LoVo (cell line): ENCODE measurements around the gene ECSCR.
"Not testable (repeated sequence)": the region's sequence is repeated elsewhere in the genome, so short reads cannot be mapped to it uniquely, and the experiment has no call there.

Experiments used
- DNase-seq: peaks from one replicate; pipeline ENCODE4 v3.0.0-alpha.2; 2016; ENCODE audit warnings: low spot score

The ECSCR gene

GRCh38 chr5:139410993-139411828, 51.3 kb downstream of the ECSCR start:
- DNase-seq = no peak

DNA sequence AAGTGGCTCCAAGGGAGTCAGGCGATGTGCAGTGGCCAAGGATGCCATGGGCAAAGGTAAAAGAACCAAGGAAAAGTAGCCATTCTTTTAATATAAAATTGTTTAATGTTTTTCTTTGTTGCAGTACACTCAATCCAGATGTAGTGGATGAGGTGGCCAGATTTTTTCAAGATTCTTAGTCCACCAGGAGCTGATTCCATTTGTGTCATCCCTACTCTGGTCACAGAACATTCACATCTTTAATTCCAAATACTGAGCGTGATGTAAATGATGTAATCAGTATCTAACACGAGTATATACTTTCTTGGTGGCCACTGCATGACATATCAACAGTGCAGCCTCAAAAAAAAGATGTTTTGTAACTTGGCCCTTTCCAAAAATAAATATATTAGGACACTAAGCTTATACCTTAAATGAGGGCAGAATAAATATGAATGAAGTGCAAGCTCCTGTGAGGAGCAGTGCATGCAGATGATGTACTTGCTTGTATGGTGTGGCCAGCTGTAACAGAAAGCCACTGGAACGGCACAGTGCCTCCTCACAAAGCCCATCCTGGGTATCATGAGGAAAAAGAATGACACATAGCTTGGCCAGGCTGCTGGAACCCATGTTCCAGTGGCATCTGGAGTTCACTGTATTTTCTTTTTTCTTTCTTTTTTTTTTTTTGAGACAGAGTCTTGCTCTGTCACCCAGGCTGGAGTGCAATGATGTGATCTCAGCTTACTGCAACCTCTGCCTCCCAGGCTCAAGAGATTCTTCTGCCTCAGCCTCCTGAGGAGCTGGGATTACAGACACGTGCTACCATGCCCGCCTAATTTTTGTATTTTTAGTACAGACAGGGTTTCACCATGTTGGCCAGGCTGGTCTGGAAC, 52.2 kb downstream of the ECSCR start:
- no peak for DNase-seq

DNA sequence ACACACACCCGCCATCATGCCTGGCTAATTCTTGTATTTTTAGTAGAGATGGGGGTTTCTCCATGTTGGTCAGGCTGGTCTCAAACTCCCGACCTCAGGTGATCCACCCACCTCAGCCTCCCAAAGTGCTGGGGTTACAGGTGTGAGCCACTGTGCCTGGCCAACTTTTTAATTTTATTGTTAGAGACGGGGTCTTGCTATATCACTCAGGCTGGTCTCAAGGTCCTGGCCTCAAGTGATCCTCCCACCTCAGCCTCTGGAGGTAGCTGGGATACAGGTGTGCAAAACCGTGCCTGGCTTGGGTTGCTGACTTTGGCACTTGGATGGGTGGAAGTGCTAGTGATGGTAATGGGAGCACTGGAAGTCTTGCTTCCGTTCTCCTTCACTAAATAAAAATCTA, 53.4 kb downstream of the ECSCR start:
- DNase-seq = not testable (repeated sequence)

- DNase-seq = no peak
Measured at GRCh38 chr5:139408191-139408590, 54.4 kb downstream of the ECSCR start.

DNA sequence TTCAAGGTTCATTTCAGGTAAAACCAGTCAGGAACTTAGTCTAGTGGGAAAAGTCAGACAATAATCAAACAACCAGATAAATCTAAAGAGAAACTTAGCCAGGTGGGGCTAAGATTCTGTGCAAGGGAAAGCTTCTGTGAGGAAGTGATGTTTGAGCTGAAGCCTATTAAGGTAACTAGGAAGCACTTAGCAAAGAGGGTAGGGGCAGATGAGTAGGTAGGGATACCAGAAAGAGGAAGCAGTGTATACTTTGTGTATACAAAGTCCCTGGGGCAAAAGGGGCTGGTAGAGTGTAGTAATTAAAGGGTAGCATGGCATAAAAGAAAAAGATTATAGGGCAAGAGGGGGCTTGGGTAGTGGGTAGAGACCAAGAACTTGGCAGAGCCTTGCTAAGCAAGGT, 55.0 kb downstream of the ECSCR start:
- DNase-seq = no peak

DNA sequence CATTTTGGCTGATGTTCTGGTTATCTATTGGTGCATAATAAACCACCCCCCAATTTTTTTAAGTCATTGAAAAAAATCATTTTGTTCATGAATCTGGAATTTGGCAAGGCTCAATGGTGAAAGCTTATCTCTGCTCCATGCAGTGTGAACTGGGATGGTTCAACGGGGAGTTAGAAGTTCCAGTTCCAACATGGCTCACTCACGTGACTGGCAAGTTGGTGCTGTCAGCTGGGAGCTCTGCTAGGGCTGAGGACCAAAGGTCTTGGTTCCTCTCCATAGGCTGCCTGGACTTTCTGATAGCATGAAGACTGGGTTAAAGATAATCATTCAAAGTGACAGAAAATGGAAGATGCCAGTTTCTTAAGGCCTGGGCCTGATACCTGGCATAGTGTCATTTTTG, 55.6 kb downstream of the ECSCR start:
- DNase-seq = no peak

DNA sequence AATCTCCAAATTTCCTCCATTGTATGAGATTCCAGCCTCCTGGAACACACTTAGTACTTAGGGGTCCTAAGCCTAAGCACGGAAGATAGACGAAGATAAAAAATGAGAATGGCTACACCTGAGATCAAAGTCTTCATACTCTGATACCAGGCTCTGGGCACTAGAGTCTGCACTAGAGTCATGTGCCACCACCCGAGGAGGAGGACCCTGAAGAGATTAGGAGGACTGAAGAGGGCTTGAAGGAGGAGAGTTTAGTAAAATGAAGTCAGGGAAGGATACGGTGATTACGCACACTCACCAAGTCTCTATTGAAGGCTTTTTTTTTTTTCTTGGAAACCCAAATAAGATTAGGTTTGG, 58.1 kb downstream of the ECSCR start:
- no peak for DNase-seq

DNA sequence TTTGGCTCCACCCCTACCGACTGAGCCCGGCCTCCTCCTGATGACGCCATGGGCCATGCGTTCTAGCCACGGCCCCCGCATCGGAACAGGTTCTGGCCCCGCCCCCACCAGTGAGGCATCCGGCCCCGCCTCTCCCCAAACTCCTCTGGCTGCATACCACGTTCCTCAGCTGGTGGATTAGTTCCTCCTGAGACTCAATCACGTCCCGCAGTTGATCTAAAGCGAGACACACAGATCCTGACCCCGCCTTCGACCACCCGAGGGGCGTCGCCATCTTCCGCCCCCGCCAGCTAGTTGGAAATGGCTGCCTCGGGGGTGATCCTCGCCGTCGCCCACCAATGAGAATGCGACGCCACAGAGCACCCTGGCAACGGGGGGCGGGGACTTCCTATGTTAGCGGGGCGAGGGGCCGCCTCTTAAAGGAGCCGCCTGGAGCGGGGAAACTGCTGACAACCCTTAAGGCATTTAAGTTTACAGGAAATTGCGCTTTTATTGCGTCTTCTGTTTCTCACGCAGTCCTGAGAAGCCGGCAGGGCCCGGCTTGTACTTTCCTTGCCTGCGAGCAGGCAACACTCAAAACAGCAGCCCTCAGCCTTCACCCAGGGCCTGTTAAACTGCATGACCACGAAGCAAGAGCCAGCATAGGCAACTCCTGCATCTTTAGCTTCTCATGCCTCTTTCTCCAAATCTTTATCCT, 58.6 kb downstream of the ECSCR start, which contains the start of gene SPATA24:
Gene SPATA24, minus strand, starts transcription at position 303 of the 697 bp plus-strand sequence. Its CDS starts 29 bp downstream, at position 274.
- peak; percentile 98 for DNase-seq

GRCh38 chr5:139403418-139403786, 59.1 kb downstream of the ECSCR start:
- DNase-seq = no peak

GRCh38 chr5:139402561-139403158, 59.9 kb downstream of the ECSCR start:
- no peak for DNase-seq

GRCh38 chr5:139401546-139401945, 61.0 kb downstream of the ECSCR start:
- no peak for DNase-seq

GRCh38 chr5:139399501-139400121, 62.9 kb downstream of the ECSCR start:
- no peak for DNase-seq
